Daoy (cell line): Measurements from ENCODE around the gene TSPAN4. TPM values are rescaled to one million over a fixed set of nuclear protein-coding genes. Genes with fewer than 3 reads are reported as not detected.

Experiments
- DNase-seq: peaks from one replicate; pipeline ENCODE4 v3.0.0-alpha.2; 2015; ENCODE audit warnings: low read depth
- total RNA-seq: library from RNA; depleted of rRNA; stranded (reverse); fragments of >200 nt; shearing (Covaris generic); gene quantifications from 2 replicates; pipeline ENCODE4 v1.2.3, GENCODE V29; 2014

The TSPAN4 gene
- total RNA-seq, 1 experiment from 2014 or later: 37.3 TPM

DNA sequence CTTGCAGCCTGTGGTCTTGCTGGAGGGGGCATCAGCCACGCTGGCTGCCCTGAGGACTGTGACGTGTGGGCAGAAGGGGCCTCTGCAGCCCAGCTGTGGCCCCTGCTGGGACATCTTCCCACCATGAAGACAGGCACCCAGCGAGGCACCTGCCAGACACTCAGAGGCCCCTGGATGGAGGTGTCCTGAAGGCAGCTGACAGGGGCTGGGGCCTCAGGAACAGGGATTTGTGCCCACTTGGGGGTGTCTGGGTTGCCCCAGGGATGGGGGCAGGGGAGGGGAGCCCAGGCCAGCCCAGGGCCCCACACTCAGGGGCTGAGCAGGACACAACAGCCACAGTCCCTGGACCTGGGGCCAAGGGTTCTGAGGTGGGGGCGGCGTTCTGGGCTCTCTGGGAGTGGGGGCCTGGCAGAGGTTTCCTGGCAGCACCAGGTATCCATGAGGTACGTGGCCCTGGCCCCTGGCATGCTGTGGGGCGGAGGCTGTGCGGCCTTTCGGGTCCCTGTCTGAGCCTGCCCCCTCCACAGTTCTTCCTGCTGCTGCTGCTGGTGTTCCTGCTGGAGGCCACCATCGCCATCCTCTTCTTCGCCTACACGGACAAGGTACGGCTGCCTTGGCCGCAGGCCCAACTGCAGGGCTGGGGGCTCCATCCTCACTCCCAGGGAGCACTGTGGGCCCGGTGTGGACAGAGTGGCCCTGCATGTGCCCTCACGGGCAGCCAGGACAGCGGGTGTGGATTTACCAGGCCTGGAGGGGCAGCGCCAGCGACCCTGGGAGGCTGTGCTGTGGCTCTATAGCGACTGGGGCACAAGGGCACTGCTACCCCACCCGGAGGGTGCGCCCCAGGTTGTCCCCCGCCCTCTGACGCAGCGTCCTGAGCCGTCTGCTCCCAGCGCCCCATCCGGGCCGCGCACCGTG lies 21.5 kb downstream of the TSPAN4 start:
- DNase-seq: no peak

DNA sequence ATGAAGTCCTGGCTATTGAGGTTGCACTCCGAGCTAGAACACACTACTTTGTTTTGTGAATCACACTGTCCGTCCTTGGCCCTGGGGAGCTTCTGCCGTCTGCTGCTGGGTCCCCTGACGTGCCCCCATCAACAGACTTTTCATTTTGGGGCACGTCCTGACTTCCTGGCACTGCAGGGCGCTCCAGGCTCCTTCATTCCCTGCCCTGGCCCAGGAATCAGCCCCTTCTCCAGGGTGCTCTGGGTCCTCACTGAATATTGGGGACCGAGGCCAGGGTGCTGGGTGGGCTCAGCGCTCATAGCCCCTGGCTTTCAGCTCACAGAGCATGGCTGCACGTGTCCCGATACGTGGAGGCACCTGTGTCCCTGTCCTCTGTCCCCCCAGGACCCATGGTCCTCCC lies 22.2 kb downstream of the TSPAN4 start:
- no peak for DNase-seq

DNA sequence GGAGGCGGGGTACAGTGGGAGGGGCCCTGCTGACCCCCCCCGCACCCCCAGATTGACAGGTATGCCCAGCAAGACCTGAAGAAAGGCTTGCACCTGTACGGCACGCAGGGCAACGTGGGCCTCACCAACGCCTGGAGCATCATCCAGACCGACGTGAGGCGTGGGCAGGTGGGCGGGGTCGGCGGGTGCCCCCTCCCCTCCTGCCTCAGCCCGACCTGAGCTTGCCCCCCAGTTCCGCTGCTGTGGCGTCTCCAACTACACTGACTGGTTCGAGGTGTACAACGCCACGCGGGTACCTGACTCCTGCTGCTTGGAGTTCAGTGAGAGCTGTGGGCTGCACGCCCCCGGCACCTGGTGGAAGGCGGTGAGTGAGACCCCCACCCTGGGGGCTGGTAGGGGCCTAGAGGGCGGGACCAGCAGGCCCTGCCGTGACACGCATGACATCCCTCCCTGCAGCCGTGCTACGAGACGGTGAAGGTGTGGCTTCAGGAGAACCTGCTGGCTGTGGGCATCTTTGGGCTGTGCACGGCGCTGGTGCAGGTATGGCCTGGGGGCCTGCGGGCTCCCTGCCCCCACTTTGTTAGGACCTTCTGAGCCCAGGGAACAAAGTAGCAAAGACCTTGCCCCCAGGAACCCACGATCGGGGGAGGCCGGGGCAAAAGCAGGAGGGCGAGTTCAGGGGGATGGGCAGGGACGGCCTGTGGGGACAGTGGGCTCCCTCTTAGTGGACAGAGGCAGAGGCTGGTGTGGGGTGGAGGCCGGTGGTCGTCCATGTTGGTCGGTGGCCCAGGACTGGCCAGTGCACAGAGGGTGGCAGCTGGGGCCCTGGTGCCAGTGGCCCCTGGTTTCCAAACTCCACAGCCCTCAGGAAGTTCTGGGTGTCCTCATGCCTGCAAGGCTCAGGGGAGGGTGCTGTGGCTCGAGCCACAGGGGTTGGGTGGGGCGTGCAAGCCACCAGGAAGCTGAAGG lies 23.1 kb downstream of the TSPAN4 start:
- no peak for DNase-seq

DNA sequence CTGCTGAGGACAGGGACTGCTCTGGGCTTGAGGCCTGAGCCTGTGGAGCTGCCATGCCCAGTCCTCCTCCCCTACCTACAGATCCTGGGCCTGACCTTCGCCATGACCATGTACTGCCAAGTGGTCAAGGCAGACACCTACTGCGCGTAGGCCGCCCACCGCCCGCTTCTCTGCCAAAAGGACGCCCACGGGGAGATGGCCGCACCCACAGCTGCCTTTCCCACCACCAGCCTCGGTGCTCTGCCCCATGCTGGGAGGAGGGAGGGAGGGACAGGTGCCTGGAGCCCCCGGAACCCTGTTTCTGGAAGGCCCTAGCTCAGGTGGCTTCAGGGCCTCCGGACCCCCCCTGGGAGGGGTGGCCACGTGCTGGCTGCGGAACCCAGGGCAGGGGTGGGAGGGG lies 23.8 kb downstream of the TSPAN4 start:
- DNase-seq: no peak

DNA sequence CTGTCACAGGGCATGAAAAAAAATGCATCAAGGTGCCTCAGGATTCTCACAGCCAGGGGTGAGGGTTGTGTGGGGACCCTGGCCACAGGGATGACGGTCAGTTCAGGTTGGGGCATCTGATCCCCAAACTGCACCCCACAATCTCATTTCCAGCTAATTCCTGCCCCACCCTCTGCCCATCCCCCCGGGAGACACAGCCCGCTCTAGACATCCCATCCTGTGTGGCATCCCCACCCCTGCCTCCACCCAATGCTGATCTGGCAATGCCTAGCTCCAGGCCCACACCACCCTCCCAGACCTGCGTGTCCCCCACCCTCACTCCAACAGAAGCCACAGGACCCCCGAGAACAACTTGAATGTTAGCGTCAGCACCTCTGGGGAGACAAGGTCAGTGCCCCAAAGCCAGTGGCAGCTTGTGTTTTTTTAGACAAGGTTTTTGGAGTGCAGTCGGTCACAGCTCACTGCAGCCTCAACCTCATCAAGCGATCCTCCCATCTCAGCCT lies 25.3 kb downstream of the TSPAN4 start:
- no peak for DNase-seq

DNA sequence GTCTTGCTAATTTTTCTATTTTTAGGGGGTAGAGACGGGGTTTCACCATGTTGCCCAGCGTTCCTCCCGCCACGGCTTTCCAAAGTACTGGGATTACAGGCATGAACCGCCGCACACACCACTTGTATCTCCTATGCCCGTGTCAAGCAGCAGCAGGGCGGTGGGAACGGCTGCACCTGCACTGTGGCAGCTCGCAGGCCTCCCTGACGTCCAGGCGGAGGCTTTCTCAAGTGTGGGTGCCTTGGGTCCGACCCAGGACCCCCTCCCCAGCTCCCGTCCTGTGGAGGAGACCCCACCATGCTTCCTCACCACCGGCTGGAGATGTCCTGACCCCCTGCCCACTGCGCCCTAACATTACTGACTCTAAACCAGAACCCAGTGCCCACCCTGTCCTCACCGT lies 25.7 kb downstream of the TSPAN4 start:
- DNase-seq: no peak

DNA sequence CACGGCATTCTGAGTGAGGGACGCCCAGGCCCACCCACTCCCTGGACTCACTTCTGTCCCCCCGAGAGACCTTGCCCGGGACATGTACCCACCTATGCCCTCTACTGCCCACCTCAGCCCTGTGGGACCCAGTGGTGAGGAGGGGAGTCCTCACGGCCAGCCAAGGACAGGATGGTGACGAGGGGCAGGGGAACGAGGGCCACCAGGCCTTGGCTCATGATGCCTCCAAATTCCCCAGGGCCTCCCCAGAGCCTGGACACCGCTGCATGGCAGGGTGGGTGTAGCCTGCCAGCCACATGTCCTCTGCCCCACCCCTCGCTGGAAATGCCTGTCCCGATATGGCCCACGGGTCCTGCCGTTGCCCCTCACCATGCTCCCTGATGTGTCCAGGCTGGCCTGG lies 26.1 kb downstream of the TSPAN4 start:
- no peak for DNase-seq

DNA sequence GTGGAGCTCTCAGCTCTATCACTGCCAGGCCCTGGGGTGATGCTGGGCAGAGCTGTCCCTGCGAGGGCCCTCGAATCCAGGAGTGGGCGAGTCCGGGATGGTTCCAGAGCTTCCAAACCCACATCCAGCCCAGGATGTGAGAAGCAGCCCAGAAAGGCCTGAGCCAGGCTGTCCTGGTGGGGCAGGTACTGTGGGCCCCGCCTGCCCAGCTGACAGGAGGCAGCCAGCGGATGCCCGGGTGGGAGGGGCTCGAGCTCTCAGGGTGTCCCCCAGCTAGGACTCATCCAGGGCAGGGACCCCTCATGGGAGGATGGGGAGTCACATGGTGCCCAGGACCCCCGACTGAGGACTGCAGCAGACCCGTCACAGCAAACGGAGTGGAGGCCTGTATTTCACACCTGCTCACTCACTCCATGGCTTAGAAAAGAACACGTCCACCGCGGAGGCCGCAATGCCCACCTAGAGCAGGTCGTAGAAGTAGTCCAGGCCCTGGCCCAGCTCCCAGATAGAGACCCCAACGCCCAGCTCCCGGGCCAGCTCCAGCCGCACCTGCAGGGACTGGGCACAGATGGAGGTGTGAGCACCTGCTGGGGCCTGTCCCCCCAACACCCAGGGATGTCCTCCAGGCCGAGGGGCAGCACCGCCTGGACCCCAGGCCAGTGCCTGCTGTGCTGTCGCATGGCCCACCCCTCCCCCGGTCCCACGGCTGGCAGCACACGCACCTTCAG lies 26.9 kb downstream of the TSPAN4 start:
- no peak for DNase-seq

DNA sequence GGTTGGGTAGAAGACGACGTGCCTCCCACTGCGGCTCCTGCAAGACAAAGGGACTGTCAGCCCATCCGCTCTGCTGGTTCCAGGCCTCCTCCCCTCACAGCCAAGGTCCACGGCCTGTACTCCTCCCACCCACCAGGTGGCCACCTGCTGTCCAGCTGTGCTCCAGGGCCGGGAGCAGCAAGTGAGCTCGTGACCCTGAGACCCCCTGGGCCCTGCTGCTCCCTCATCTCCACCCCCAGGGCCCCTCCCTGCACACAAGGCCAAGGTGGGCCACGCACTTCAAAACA lies 27.4 kb downstream of the TSPAN4 start:
- no peak for DNase-seq

DNA sequence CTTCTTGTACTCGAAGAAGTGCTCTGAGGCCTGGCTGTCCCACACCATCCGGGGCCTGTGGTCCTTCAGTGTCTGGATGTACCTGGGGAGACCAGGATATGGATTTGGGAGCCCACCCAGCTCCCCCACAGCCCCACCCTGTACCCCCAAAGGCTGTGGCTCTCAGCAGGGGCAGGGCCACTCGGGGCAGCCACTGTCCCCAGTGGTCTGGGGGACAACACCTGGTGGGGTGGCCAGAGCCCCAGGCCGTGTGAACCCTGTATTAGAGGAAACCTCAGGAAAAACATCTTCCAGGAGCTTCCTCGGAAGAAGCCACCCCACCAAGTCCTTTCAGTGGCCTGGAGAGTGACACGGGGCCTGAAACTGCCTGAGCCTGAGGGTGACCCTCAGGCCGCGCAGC lies 27.8 kb downstream of the TSPAN4 start:
- no peak for DNase-seq

DNA sequence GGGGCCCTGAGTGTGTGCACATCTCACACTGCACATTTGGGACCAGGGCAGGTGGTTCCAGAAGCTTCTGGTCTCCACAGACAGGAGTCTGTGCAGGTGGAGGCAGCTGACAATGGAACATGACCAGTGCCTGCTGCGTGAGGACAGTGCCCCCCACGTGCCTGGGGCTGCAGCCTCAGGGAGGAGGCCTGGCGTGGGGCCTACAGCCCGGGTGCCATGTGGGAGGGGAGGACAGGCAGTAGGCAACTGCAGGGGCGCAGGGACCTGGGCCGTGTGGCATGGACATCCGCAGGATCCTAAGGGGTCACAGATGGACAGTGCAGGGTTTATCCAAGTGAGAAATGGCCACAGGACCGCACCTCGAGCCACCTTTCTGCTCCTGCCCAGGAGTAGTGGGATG lies 28.8 kb downstream of the TSPAN4 start:
- no peak for DNase-seq

DNA sequence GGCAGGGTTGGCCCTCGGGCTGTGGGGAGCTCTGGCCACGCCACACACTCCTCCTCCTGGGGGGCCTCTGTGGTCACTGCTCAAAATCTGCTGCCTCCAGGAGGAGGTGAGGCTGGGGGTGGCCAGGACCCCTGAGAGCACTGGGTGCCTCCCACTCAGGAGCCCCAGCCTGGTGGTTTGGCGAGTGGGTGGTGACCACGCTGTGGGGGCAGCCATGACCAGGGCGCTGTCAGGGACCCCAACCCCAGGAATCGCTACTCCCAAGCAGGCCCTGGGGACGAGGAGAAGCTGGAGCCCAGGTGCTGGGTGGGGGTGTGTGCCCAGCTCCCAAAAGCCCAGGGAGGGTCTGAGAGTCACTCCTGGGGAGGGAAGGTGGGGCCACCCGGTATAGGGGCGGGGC lies 30.1 kb downstream of the TSPAN4 start:
- no peak for DNase-seq

DNA sequence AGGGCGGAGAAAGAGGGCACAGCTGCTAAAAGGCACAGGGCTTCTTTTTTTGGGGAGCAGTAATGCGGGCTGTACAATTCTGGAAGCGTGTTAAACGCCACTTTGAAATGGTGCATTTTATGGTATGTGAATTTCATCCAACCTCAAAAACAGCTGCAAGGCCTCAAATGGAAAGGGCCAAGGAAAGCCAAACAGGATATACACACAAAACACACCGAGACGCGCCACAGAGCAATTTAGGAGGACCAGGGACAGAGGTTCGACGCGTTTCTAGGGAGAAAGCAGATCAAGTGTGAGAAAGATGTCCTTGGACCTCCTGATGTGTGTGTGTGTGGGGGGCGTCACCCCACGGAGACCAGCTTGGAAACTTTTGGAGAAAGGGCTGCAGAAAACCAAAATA lies 31.1 kb downstream of the TSPAN4 start:
- no peak for DNase-seq

DNA sequence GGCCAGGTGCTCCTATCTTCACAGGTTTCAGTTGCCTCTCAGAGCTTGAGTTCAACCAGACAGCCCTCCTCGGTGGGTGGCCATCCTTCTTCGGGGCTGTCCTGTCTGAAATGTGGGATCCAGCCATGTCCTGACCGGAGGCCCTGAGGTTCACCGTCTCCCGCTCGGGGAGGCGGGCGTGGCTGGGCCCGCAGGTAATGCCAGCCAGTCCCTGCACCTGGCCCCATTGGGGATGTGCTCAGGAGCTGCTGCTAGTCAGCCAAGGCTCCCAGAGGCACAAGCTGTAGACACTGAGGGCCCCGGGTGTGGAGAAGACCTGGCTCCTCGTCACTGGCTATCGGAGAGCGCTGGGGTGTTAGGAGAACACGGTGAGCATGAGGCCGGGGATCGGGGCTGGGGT lies 32.6 kb downstream of the TSPAN4 start:
- no peak for DNase-seq

DNA sequence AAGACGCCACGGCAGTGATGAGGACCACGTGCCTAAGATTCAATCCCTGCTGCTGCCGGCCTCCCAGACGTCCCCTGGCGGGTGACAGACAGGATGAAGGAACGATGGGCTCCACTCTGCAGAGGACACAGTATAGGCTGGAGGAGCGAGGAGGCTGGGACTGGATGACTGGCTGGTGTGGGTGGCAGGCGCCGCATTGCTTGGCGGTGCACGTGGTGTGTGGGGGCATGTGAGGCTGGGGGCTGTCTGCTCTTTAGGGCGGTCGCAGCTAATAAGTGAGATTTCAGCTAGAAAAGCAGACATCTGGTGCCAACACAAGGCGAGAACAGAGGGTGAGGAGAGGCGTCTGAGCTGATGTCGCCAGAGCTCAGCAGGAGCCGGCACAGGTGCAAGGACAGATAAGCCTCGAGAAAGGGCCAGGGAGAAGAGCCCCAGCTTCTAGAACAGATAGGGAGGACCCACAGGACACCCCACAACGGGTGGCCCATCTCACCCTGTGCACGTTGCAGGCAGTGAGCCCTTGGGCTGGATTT lies 33.2 kb downstream of the TSPAN4 start:
- DNase-seq: no peak

DNA sequence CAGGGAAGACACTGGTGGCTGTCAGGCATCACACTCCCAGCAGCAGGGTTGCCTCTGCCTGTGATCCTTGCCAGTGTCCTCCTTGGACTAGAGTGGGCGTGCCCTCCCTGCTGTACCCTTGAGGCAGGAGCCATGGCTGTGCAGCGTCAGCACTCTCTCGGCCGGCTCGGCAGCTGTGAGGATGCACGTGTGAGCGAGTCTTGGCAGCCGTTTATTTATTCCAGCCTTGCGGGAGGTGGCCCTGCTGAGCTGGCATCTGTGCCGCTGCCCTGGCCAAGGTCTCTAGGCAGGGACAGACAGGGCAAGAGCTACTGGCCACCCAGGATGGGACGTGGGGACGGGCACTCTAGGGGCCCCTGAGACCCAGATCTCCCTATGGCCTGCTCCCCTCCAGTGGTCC lies 33.9 kb downstream of the TSPAN4 start:
- no peak for DNase-seq

DNA sequence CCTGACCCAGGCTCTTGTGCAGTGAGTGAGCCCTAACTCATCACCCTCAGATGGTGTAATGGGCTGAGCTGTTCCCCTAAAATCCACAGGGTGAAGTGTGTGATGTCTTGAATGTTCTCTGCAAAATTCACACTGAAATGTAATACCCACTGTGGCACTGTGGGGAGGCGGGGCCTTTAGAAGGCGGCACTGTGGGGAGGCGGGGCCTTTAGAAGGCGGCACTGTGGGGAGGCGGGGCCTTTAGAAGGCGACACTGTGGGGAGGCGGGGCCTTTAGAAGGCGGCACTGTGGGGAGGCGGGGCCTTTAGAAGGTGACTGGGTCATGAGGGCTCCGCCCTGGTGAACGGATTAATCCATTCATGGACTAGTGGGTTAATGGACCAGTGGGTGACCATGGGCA lies 34.9 kb downstream of the TSPAN4 start:
- DNase-seq: no peak

DNA sequence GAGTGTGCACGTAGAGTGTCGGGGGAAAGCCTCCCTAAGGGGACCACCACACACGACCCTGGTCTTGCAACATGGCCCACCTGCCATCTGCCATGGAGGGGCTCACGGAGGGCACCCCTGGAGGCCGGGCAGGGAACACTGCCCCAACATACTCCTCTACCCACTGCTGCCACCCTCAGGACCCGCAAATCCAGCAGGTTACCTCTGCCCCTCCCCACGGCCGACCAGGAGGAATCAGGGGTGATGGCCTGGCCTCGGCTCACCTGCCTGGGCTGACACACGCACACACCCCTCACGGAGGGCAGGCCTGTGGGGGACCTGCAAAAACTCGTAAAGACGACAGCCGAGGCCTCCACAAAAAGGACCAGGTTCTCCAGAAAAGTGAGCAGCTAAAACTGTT lies 37.8 kb downstream of the TSPAN4 start:
- no peak for DNase-seq

DNA sequence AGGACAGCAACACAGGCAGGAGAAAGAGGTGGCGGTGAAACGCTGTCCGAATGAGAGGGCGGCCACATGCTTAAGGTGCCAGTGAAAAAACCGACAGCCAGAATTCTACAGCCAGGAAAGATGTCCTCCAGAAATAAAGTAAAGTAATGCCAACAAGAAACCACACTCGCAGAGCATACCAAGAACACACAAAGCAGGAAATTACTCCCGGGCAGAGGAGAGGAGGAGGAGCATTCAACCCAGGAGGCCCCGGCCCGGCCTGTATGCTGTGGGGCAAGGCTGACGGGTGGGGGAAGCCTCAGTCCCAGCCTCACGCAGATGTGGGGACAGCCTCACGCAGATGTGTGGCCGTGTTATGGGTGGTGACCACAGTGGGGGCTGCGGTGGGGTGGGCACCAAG lies 39.9 kb downstream of the TSPAN4 start:
- no peak for DNase-seq

DNA sequence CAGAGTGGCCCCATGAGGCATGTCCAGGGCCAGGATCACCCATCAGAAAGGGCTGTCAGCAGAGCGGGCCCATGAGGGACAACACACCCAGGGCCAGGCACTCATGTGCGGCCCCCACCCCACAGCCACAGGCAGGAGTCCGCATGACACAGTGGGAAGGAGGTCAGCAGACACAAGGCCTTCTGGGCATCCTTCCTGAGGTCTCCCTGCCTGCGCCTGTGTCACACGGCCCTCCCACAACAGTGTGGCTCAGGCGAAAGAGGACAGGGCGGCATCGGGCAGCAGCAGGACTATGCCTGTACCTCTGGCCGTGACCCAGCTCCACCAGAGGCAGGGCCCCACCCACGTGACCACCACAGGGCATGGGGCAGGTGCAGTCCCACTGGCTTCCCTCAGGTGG lies 40.9 kb downstream of the TSPAN4 start:
- DNase-seq: no peak

DNA sequence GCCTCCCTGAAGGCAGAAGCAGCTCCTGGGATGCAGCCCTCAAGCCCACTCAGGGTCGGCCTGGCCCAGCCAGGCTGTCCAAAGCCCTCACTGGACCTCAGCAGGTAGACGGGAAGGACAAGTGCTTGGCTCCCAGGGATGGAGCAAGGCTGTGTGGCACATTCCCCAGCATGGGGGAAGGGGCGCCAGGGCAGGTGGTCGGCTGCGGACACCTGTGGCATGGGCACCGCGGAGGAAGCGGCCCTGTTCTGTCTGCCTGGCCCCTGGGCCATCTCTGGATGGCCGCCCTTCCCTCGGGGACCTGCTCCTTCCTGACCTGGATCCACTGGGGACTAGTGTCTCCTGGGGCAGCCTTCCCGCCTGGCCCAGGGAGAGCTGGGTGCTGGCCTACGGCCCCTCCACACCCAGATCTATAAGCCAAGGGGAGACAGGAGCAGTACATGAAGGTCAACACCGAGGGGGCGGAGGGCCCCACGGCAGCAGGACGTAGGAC lies 42.0 kb downstream of the TSPAN4 start:
- DNase-seq: no peak

DNA sequence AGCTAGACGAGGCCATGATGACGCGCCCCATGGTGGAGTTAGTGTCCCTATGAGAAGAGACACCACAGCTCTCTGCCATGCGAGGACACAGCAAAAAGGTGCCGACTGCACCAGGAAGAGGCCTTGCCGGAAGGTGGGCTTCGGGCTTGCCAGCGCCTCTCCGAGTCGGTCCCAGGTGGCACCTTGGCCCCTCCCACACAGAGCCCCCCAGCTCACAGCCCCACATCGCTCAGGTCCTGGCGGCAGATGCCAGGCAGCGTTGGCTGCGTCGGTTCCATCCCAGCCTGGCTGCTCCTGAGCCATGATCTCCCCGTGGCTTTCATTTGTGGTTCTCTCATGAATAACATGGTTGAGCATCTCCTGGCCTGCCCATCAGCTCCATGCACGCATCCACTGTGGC lies 43.9 kb downstream of the TSPAN4 start:
- DNase-seq: no peak
